Stimulated activated memory B cell treated with anti-CD40 and anti-IgM and Interleukin-4, amounts not matched to agents 10 μg/mL and 1 μg/mL and 100 μg/mL, for 72 hours (primary cell): ENCODE measurements around the gene TRAPPC3L.
A peak's percentile ranks its signal among the peaks of the same experiment; 100 is the strongest.

ENCODE experiments used
- ATAC-seq: fragments of 150-1000 bp; cut with Tn5 transposase; 2 replicates; pipeline ENCODE4 v1.10.0; 2021
- H3K27ac Mint-ChIP-seq: one replicate; pipeline ENCODE4 v1.8.0; 2022; ENCODE audit warnings: mild to moderate bottlenecking, mixed read lengths
- H3K27me3 Mint-ChIP-seq: one replicate; pipeline ENCODE4 v1.8.0; 2022; ENCODE audit warnings: mixed read lengths
- H3K36me3 Mint-ChIP-seq: one replicate; pipeline ENCODE4 v1.8.0; 2022; ENCODE audit warnings: mixed read lengths
- H3K4me1 Mint-ChIP-seq: one replicate; pipeline ENCODE4 v1.8.0; 2022; ENCODE audit warnings: mixed read lengths
- H3K4me3 Mint-ChIP-seq: one replicate; pipeline ENCODE4 v1.8.0; 2022; ENCODE audit warnings: mild to moderate bottlenecking, moderate library complexity, mixed read lengths
- H3K9me3 Mint-ChIP-seq: one replicate; pipeline ENCODE4 v1.8.0; 2022; ENCODE audit warnings: mixed read lengths

The TRAPPC3L gene

DNA sequence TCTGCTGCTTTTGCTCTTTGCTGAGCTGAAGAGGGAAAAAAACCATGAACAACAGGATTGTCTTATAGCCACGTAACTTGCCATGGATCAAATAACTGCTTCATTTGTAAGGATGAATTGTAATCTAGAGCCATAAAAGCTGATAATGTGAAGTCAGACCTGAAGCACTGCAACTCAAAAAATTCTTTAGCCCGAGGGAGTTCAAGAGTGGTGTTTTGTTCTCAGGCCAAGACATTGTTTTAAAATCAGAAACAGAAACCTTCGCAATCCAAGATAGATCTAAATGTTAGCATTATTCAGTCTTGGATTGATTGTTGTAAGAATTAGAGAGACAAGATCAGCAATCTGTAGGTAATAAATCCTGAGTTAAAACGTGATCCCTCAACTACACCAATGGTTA, at the start of gene TRAPPC3L:
Gene TRAPPC3L (minus strand): TSS at position 34 of the 400 bp plus-strand sequence. CDS start 170 bp downstream, outside the sequence.
- H3K4me1 Mint-ChIP-seq, result no peaks in the 10 kb centered on the region
- H3K4me3 Mint-ChIP-seq, result no peak within 1 kb of the TSS
- H3K27ac Mint-ChIP-seq, result no peak within 1 kb of the TSS
- no peak for ATAC-seq
- H3K9me3 Mint-ChIP-seq, result no peaks in the 10 kb centered on the region
- no peaks in the 10 kb centered on the region for H3K36me3 Mint-ChIP-seq
- peaks cover 18% of the 10 kb centered on the region for H3K27me3 Mint-ChIP-seq

DNA sequence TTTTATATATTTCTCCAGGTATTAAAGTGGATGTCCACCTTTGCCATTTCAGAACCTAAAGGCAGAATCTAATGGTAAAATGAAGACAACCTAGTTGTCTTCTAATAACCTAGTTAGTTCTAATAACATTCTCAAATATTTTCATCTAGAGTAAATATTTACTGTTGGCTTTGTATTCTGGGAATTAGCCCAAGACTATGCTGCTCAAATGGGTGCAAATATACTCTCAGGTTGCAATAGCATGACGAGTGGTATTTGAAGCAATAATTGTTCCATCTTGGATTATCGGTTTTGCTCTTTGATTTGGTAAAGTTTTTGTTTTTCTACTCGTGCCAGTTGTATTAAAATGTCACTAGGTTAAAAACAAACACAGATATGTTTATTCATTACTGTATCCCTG, 49.8 kb upstream of the TRAPPC3L start:
- H3K36me3 Mint-ChIP-seq, result peaks cover 59% of the 10 kb centered on the region
- ATAC-seq, result no peak
- H3K27me3 Mint-ChIP-seq, result no peaks in the 10 kb centered on the region
- no peak overlapping the region for H3K4me3 Mint-ChIP-seq
- H3K27ac Mint-ChIP-seq, result no peak overlapping the region
- H3K4me1 Mint-ChIP-seq, result no peaks in the 10 kb centered on the region
- H3K9me3 Mint-ChIP-seq, result no peaks in the 10 kb centered on the region

- Mint-ChIP-seq H3K36me3 (peaks cover 67% of the 10 kb centered on the region), H3K9me3 (no peaks in the 10 kb centered on the region), H3K4me1 (peaks cover 6% of the 10 kb centered on the region), H3K27me3 (no peaks in the 10 kb centered on the region), H3K27ac (no peak overlapping the region), H3K4me3 (no peak overlapping the region)
- no peak for ATAC-seq
These were observed 41.3 kb upstream of the TRAPPC3L start for GRCh38 chr6:116586738-116587137.

DNA sequence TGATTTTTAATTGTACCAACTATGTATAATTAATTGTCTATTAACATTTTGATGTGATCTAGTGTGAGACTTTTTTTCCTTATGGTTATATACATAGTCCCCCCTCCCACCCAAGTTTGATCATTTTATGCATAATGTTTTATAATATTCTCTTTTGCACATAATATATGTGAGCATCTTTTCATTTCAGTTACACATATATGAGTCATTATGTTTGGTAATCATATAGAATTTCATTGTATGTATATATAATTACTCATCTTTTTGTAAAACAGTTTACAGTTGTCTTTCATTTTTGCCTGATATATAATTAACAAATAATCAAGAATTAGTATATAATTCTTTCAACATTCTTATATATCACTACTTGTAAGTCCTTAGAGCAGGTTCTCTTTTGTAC, 40.8 kb upstream of the TRAPPC3L start:
- no peaks in the 10 kb centered on the region for H3K9me3 Mint-ChIP-seq
- ATAC-seq, result no peak
- H3K27ac Mint-ChIP-seq, result no peak overlapping the region
- H3K27me3 Mint-ChIP-seq, result no peaks in the 10 kb centered on the region
- peaks cover 6% of the 10 kb centered on the region for H3K4me1 Mint-ChIP-seq
- peaks cover 62% of the 10 kb centered on the region for H3K36me3 Mint-ChIP-seq
- H3K4me3 Mint-ChIP-seq, result no peak overlapping the region

- Mint-ChIP-seq H3K4me1 (peaks cover 20% of the 10 kb centered on the region), H3K9me3 (no peaks in the 10 kb centered on the region), H3K36me3 (peaks cover 52% of the 10 kb centered on the region), H3K4me3 (no peak overlapping the region), H3K27me3 (no peaks in the 10 kb centered on the region), H3K27ac (no peak overlapping the region)
- ATAC-seq, result no peak
These were observed 34.7 kb upstream of the TRAPPC3L start for GRCh38 chr6:116580198-116580597.

DNA sequence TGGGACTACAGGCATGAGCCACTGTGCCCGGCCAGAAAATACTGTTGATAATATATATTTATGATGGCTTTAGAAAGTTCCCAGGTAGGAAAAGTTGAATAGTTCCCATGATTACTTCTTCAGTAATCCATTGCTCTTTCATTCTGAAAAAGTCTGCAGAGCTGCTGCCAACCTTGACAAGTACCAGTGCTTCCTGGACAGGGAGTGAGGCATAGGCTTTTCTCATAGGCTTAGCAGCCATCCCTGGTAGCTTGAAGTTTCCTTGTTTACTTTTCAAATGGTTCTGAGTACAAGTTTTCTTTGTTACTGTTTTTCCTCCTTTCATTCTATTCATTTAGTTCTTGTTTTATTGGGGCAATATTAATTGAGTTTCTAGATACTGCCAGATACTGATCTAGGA, 33.7 kb upstream of the TRAPPC3L start:
- Mint-ChIP-seq H3K4me3 (no peak overlapping the region), H3K27ac (no peak overlapping the region), H3K27me3 (no peaks in the 10 kb centered on the region), H3K4me1 (peaks cover 29% of the 10 kb centered on the region), H3K9me3 (no peaks in the 10 kb centered on the region), H3K36me3 (peaks cover 52% of the 10 kb centered on the region)
- no peak for ATAC-seq

DNA sequence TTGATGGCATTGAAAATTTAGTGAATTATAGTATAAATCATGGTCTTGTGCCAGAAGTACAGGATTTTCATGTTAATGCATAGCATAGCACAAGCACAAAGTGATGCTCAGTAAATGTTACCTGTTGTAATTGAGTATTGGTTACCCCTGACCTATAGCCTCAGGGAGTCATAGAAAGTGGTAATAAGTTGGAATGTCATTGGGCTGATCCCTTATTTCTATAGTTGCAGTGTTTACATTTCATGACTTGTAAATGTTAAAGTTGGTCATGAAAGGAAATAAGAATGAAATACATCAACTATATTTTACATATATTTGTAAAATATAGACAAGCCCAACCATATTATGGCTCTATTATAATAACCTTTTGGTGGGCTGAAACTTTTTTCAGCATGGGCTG, 32.9 kb upstream of the TRAPPC3L start:
- H3K9me3 Mint-ChIP-seq, result no peaks in the 10 kb centered on the region
- ATAC-seq, result no peak
- no peak overlapping the region for H3K27ac Mint-ChIP-seq
- H3K4me1 Mint-ChIP-seq, result peaks cover 34% of the 10 kb centered on the region
- no peaks in the 10 kb centered on the region for H3K27me3 Mint-ChIP-seq
- H3K36me3 Mint-ChIP-seq, result peaks cover 50% of the 10 kb centered on the region
- H3K4me3 Mint-ChIP-seq, result no peak overlapping the region

DNA sequence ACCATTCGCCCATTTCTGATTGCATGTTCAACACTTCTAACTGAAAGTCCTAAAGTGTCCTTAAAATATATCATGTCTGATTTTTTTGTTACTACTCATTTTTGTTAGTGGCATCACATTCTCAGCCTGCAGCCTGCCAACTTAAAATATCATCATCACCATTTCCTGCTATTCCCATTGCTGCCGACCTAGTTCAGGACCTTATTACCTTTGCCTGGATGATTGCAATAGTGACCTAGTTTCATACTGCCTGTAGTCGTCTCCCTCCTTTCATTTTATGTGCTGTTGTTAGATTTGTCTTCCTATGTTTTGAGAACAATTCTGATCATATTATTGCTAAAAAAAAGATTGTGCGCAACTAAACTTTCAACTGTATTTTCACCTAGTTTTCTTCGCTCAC, 32.0 kb upstream of the TRAPPC3L start:
- Mint-ChIP-seq H3K27ac (no peak overlapping the region), H3K4me1 (peaks cover 39% of the 10 kb centered on the region), H3K27me3 (no peaks in the 10 kb centered on the region), H3K36me3 (peaks cover 42% of the 10 kb centered on the region), H3K9me3 (no peaks in the 10 kb centered on the region), H3K4me3 (no peak overlapping the region)
- no peak for ATAC-seq

DNA sequence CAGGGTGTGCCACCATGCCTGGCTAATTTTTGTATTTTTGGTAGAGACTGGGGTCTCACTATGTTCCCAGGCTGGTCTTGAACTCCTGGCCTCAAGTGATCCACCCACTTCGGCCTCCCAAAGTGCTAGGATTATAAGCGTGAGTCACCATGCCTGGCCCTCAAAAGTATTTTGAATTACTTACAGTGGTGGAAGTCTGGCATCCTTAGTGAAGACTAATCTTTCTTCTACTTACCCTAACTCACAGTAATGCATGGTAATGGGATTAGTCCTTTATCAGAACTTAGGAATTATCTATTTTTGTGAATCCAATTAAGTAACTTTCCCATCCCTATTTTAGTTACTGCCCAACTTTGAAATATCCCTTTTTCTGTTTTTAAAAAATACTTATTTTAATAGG, 29.7 kb upstream of the TRAPPC3L start:
- H3K4me1 Mint-ChIP-seq, result peaks cover 51% of the 10 kb centered on the region
- H3K27ac Mint-ChIP-seq, result no peak overlapping the region
- H3K36me3 Mint-ChIP-seq, result peaks cover 39% of the 10 kb centered on the region
- H3K9me3 Mint-ChIP-seq, result no peaks in the 10 kb centered on the region
- no peak for ATAC-seq
- no peak overlapping the region for H3K4me3 Mint-ChIP-seq
- H3K27me3 Mint-ChIP-seq, result no peaks in the 10 kb centered on the region

DNA sequence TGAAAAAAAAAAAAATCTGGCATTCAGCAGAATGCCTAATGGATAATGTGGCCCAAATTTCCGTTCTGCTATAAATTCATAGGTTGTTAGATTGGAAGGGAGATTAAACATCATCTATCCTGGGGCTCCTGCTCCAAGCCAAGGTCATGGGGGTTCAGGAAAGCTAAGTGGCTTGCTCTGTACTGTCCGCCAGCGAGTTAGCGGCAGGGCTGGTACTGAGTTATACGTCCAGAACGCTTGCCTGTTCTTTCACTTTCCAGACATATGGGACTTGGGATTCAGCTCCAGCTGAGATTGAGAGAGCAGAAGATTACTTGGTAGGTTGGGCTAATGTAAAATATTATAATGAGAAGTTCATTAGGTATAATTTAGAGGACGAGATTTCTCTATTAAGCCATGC, 26.7 kb upstream of the TRAPPC3L start:
- H3K36me3 Mint-ChIP-seq, result peaks cover 31% of the 10 kb centered on the region
- no peaks in the 10 kb centered on the region for H3K9me3 Mint-ChIP-seq
- ATAC-seq, result no peak
- H3K27ac Mint-ChIP-seq, result peak overlapping the region; percentile 97
- H3K4me3 Mint-ChIP-seq, result peak overlapping the region; percentile 94
- H3K27me3 Mint-ChIP-seq, result no peaks in the 10 kb centered on the region
- peaks cover 58% of the 10 kb centered on the region for H3K4me1 Mint-ChIP-seq

DNA sequence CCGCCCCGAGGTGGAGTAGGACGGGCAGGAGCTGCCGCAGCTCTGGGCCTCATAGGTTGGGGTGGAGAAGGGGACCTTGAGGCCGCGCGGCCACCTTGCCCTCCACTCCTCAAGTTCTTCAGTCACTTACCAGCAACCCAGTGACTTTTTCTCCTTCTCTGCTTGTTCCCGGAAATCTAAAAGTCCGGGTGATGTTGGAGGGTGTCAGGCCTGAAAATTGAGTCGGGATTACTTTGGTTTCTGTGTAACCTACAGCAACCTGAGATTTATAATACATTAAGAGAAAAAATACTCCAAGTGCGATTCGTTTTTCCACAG, 26.2 kb upstream of the TRAPPC3L start:
- no peaks in the 10 kb centered on the region for H3K9me3 Mint-ChIP-seq
- peaks cover 56% of the 10 kb centered on the region for H3K4me1 Mint-ChIP-seq
- H3K4me3 Mint-ChIP-seq, result peak overlapping the region; percentile 94
- peaks cover 28% of the 10 kb centered on the region for H3K36me3 Mint-ChIP-seq
- no peak for ATAC-seq
- H3K27ac Mint-ChIP-seq, result peak overlapping the region; percentile 97
- H3K27me3 Mint-ChIP-seq, result no peaks in the 10 kb centered on the region

GRCh38 chr6:116570856-116571682, 25.6 kb upstream of the TRAPPC3L start, which contains the start of gene RWDD1:
RWDD1 (plus strand) TSS chr6:116571504; CDS start chr6:116571583, 79 bp downstream.
- H3K4me1 Mint-ChIP-seq, result peaks cover 51% of the 10 kb centered on the region
- H3K27ac Mint-ChIP-seq, result peak within 1 kb of the TSS; percentile 97
- H3K27me3 Mint-ChIP-seq, result no peaks in the 10 kb centered on the region
- no peaks in the 10 kb centered on the region for H3K9me3 Mint-ChIP-seq
- peak; percentile 99 for ATAC-seq
- H3K4me3 Mint-ChIP-seq, result peak within 1 kb of the TSS; percentile 94
- peaks cover 22% of the 10 kb centered on the region for H3K36me3 Mint-ChIP-seq

GRCh38 chr6:116568821-116569755, 23.6 kb upstream of the TRAPPC3L start:
- Mint-ChIP-seq H3K27ac (no peak overlapping the region), H3K4me1 (peaks cover 48% of the 10 kb centered on the region), H3K9me3 (no peaks in the 10 kb centered on the region), H3K4me3 (no peak overlapping the region), H3K36me3 (peaks cover 2% of the 10 kb centered on the region), H3K27me3 (peaks cover 10% of the 10 kb centered on the region)
- no peak for ATAC-seq

DNA sequence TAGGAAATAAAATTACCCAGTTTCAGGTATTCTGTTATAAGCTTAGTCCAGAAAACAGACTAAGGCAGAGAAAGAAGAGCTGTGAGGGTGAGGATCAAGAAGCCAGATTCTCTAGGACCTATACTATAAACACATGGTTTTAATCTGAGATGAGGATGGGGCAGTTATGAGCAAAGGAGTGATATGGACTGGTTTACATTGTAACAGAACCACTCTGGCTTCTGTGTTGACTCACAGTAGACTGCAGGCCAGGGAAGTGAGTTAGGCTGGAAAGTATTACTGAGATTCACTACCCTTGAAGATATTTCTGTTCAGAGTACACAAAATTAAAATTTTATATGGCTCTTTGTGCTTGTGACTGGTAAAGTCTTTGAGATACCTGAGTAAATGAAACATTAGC, 22.6 kb upstream of the TRAPPC3L start:
- peaks cover 41% of the 10 kb centered on the region for H3K4me1 Mint-ChIP-seq
- ATAC-seq, result no peak
- H3K27me3 Mint-ChIP-seq, result peaks cover 17% of the 10 kb centered on the region
- H3K27ac Mint-ChIP-seq, result no peak overlapping the region
- H3K9me3 Mint-ChIP-seq, result no peaks in the 10 kb centered on the region
- H3K36me3 Mint-ChIP-seq, result no peaks in the 10 kb centered on the region
- no peak overlapping the region for H3K4me3 Mint-ChIP-seq

- Mint-ChIP-seq H3K4me1 (peaks cover 21% of the 10 kb centered on the region), H3K27me3 (peaks cover 17% of the 10 kb centered on the region), H3K4me3 (peak overlapping the region; percentile 38), H3K9me3 (no peaks in the 10 kb centered on the region), H3K27ac (no peak overlapping the region), H3K36me3 (no peaks in the 10 kb centered on the region)
- peak; percentile 41 for ATAC-seq
These were observed 19.7 kb upstream of the TRAPPC3L start for GRCh38 chr6:116564921-116565872.
